Measurements from ENCODE around the gene CD81.

DNA sequence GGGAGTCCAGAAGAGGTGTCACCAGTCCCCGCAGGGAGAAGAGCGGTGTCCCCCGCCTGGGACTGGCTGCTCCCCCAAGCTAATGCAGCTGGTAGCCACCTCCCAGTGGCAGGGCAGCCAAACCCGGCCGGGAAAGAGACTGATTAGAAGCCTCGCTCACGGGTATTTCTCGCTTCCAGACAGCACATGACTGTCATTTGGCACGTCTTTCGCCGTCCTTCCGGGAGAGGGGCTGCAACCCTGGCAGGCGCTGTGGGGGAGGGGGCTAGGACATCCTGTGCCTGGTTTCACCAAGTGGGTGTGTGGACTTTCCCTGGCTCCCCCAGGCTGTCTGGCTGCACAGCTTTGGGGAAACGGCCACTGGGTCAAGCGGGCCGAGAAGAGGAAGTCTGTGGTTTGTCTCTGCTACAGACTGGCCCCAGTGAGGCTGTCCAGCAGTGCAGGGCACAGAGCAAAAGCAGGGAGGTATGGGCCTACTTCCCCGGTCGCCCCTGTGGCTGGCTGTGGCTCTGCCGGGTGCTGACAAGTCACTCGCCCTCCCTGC lies 3.8 kb downstream of the CD81 start:
- TF ChIP-seq CTCF (conservative IDR thresholded peaks at IDR 0.05; ENCODE audit: low read length) = no peak
- TF ChIP-seq EZH2phosphoT487 (IDR thresholded peaks at IDR 0.05; ENCODE audit: borderline replicate concordance) = no peak

Data from Loucy (cell line).